H9 (cell line): Measurements from ENCODE around the gene SUMF1. TPM values are rescaled to one million over a fixed set of nuclear protein-coding genes. Genes with fewer than 3 reads are reported as not detected.
"Not testable (repeated sequence)": the region's sequence is repeated elsewhere in the genome, so short reads cannot be mapped to it uniquely, and the experiment has no call there.

Experiments used
- DNase-seq: peaks from one replicate; pipeline ENCODE4 v3.0.0-alpha.2; 2017
- H2AFZ ChIP-seq: one replicate; pipeline ENCODE4 v1.6.1; 2013; ENCODE audit warnings: mild to moderate bottlenecking, low read length, control low read depth, moderate library complexity
- H2AK5ac ChIP-seq: 2 replicates; pipeline ENCODE4 v1.6.1; 2013; ENCODE audit warnings: low read length, control low read depth, mixed read lengths; ENCODE audit not compliant: insufficient read length
- H2BK120ac ChIP-seq: one replicate; pipeline ENCODE4 v1.6.1; 2013; ENCODE audit warnings: low read depth, mild to moderate bottlenecking, low read length, control low read depth, inconsistent platforms; ENCODE audit not compliant: poor library complexity, severe bottlenecking
- H2BK12ac ChIP-seq: 2 replicates; pipeline ENCODE4 v1.6.1; 2013; ENCODE audit warnings: low read length, control low read depth, mixed read lengths, low read depth; ENCODE audit not compliant: insufficient read length
- H2BK15ac ChIP-seq: 2 replicates; pipeline ENCODE4 v1.6.1; 2013; ENCODE audit warnings: low read depth, low read length, control low read depth
- H2BK20ac ChIP-seq: one replicate; pipeline ENCODE4 v1.6.1; 2013; ENCODE audit warnings: low read depth, mild to moderate bottlenecking, low read length, control low read depth, inconsistent platforms; ENCODE audit not compliant: poor library complexity, severe bottlenecking
- H2BK5ac ChIP-seq: 2 replicates; pipeline ENCODE4 v1.6.1; 2013; ENCODE audit warnings: low read length, control low read depth, mixed read lengths; ENCODE audit not compliant: insufficient read length
- H3K14ac ChIP-seq: 2 replicates; pipeline ENCODE4 v1.6.1; 2013; ENCODE audit warnings: low read length, control low read depth; ENCODE audit not compliant: insufficient read depth
- H3K18ac ChIP-seq: 2 replicates; pipeline ENCODE4 v1.6.1; 2013; ENCODE audit warnings: low read depth, mild to moderate bottlenecking, mixed read lengths, low read length, control low read depth; ENCODE audit not compliant: insufficient read length
- H3K23ac ChIP-seq: 2 replicates; pipeline ENCODE4 v1.6.1; 2013; ENCODE audit warnings: low read length, control low read depth, mixed read lengths, low read depth; ENCODE audit not compliant: insufficient read length
- H3K23me2 ChIP-seq: 2 replicates; pipeline ENCODE4 v1.6.1; 2013; ENCODE audit warnings: low read depth, mild to moderate bottlenecking, mixed read lengths, low read length, control low read depth; ENCODE audit not compliant: insufficient read length, poor library complexity, severe bottlenecking
- H3K27ac ChIP-seq: 2 replicates; pipeline ENCODE4 v1.5.1; 2013; ENCODE audit warnings: low read length, control low read depth, mixed read lengths, low read depth; ENCODE audit not compliant: insufficient read length
- H3K27me3 ChIP-seq: 2 replicates; pipeline ENCODE4 v1.6.1; 2013; ENCODE audit warnings: low read length, control low read depth, inconsistent platforms; ENCODE audit not compliant: insufficient read depth
- H3K4ac ChIP-seq: 2 replicates; pipeline ENCODE4 v1.6.1; 2013; ENCODE audit warnings: low read depth, mild to moderate bottlenecking, control low read depth, inconsistent platforms, low read length, moderate library complexity
- H3K4me1 ChIP-seq: 2 replicates; pipeline ENCODE4 v1.6.1; 2013; ENCODE audit warnings: low read length, control low read depth, inconsistent platforms; ENCODE audit not compliant: insufficient read depth
- H3K4me2 ChIP-seq: 2 replicates; pipeline ENCODE4 v1.6.1; 2013; ENCODE audit warnings: low read length, control low read depth, mixed read lengths; ENCODE audit not compliant: insufficient read length, insufficient read depth
- H3K56ac ChIP-seq: 2 replicates; pipeline ENCODE4 v1.6.1; 2013; ENCODE audit warnings: low read depth, mild to moderate bottlenecking, mixed read lengths, low read length, control low read depth; ENCODE audit not compliant: insufficient read length
- H3K79me1 ChIP-seq: 2 replicates; pipeline ENCODE4 v1.6.1; 2013; ENCODE audit warnings: low read depth, mild to moderate bottlenecking, moderate library complexity, low read length, control low read depth, inconsistent platforms; ENCODE audit not compliant: insufficient read depth, poor library complexity, severe bottlenecking
- H3K79me2 ChIP-seq: 2 replicates; pipeline ENCODE4 v1.6.1; 2013; ENCODE audit warnings: low read length, control low read depth, inconsistent platforms; ENCODE audit not compliant: insufficient read depth
- H3K9ac ChIP-seq: 2 replicates; pipeline ENCODE4 v1.6.1; 2013; ENCODE audit warnings: low read length, control low read depth, mixed read lengths; ENCODE audit not compliant: insufficient read length; ENCODE audit errors: extremely low read depth
- H3K9me3 ChIP-seq: one replicate; pipeline ENCODE4 v1.6.1; 2013; ENCODE audit warnings: low read depth, low read length, inconsistent platforms; ENCODE audit not compliant: control insufficient read depth
- H3T11ph ChIP-seq: one replicate; pipeline ENCODE4 v1.6.1; 2013; ENCODE audit warnings: mild to moderate bottlenecking, low read length, control low read depth, inconsistent platforms
- H4K20me1 ChIP-seq: one replicate; pipeline ENCODE4 v1.6.1; 2013; ENCODE audit not compliant: control insufficient read depth, insufficient read length, insufficient read depth
- H4K5ac ChIP-seq: 2 replicates; pipeline ENCODE4 v1.6.1; 2013; ENCODE audit warnings: low read depth, mild to moderate bottlenecking, mixed read lengths, low read length, control low read depth; ENCODE audit not compliant: insufficient read length
- H4K8ac ChIP-seq: replicated peaks from 2 replicates; pipeline ENCODE4 v1.6.1; 2013; ENCODE audit warnings: low read length, control low read depth, mixed read lengths, low read depth; ENCODE audit not compliant: insufficient read length
- H4K91ac ChIP-seq: 2 replicates; pipeline ENCODE4 v1.6.1; 2013; ENCODE audit warnings: low read depth, mild to moderate bottlenecking, moderate library complexity, mixed read lengths, low read length, control low read depth; ENCODE audit not compliant: insufficient read length
- H3K27ac Mint-ChIP-seq, 3 experiments: 2 replicates in 2 of 3; 3 replicates in 1 of 3; pipeline ENCODE4 v1.8.0; 2020 to 2021; ENCODE audit warnings: mixed read lengths in 3 of 3, mild to moderate bottlenecking in 1 of 3, moderate library complexity in 1 of 3
- H3K27me3 Mint-ChIP-seq: 2 replicates; pipeline ENCODE4 v1.8.0; 2021; ENCODE audit warnings: low read depth, mild to moderate bottlenecking, moderate library complexity, mixed read lengths
- H3K36me3 Mint-ChIP-seq, 3 experiments: 2 replicates in 2 of 3; 3 replicates in 1 of 3; pipeline ENCODE4 v1.8.0; 2020 to 2021; ENCODE audit warnings: low read depth in 3 of 3, mixed read lengths in 3 of 3; ENCODE audit not compliant: insufficient read depth in 1 of 3
- H3K4me1 Mint-ChIP-seq, 2 experiments: 2 replicates each; pipeline ENCODE4 v1.8.0; 2020; ENCODE audit warnings: mixed read lengths in 2 of 2
- H3K4me3 Mint-ChIP-seq, 2 experiments: 2 replicates in 1 of 2; 3 replicates in 1 of 2; pipeline ENCODE4 v1.8.0; 2020 to 2021; ENCODE audit warnings: mild to moderate bottlenecking in 2 of 2, mixed read lengths in 2 of 2, moderate library complexity in 1 of 2
- H3K9me3 Mint-ChIP-seq, 2 experiments: 2 replicates in 1 of 2; 3 replicates in 1 of 2; pipeline ENCODE4 v1.8.0; 2020; ENCODE audit warnings: mild to moderate bottlenecking in 2 of 2, mixed read lengths in 2 of 2, moderate library complexity in 1 of 2
- WGBS: extraction: QIAGEN DNeasy Blood & Tissue Kit; methylation state at CpG from one replicate; pipeline ENCODE4 v1.1.7; 2013; ENCODE audit warnings: missing lambda C conversion rate, low lambda C conversion rate, mixed read lengths; ENCODE audit not compliant: insufficient read length; ENCODE audit errors: extremely low coverage; 5-methylcytosine and 5-hydroxymethylcytosine counted together
- total RNA-seq: library from RNA; stranded (reverse); gene quantifications from 2 replicates; pipeline ENCODE4 v1.2.1, GENCODE V29; 2021
- TF ChIP-seq, protein P1 (sequence below): fragments of 200-600 bp; sonication (generic); conservative IDR thresholded peaks from 3 replicates; pipeline ENCODE4 v1.8.0; 2021; ENCODE audit warnings: antibody characterized with exemption, mild to moderate bottlenecking

SUMF1 gene
- total RNA-seq, 1 experiment from 2014 or later, result 9.5 TPM

DNA sequence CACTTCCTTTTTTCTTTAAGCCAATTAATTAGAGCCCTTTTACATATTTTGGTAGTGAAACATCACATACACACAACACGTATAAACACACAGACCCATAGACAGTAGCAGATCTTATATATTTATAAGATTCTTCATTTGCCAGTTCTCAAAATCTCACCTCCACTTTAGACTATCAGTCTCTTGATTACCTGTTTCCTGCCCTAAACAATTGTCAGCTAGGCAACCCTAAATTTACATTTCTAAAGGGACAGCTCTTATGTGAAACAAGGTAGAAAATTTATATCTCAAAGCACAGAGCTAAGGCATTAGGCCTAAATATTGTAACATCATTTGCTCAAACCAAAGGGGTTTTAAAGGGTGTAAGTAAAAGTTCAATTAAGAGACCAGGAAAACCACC lies 135.0 kb downstream of the SUMF1 start:
- Histone ChIP-seq H2BK120ac (no peak overlapping the region), H3K4me2 (no peak overlapping the region), H2BK12ac (no peak overlapping the region), H3K27ac (no peak overlapping the region), H3K9me3 (peaks cover 7% of the 10 kb centered on the region), H2BK5ac (no peak overlapping the region), H2AFZ (no peak overlapping the region), H2BK15ac (no peak overlapping the region), H4K5ac (no peak overlapping the region), H3K56ac (no peak overlapping the region), H3K23me2 (no peaks in the 10 kb centered on the region), H4K8ac (no peak overlapping the region), H4K91ac (no peak overlapping the region), H3K4ac (no peak overlapping the region), H3K23ac (no peak overlapping the region), H3K27me3 (no peaks in the 10 kb centered on the region), H3K9ac (no peak overlapping the region), H2AK5ac (no peak overlapping the region), H3T11ph (no peak overlapping the region), H3K4me1 (no peaks in the 10 kb centered on the region; the same call in 1 of the 2 replicates), H3K79me1 (no peaks in the 10 kb centered on the region), H2BK20ac (no peak overlapping the region), H3K14ac (no peak overlapping the region), H3K18ac (no peak overlapping the region), H4K20me1 (no peaks in the 10 kb centered on the region), H3K79me2 (no peaks in the 10 kb centered on the region)
- Mint-ChIP-seq H3K36me3 (peaks cover 21 to 29% (median 24%) of the 10 kb centered on the region in 3 experiments), H3K27me3 (no peaks in the 10 kb centered on the region), H3K4me1 (peaks cover 31 to 38% of the 10 kb centered on the region in 2 experiments), H3K27ac (no peak overlapping the region; a peak in 1 of 7 replicates), H3K4me3 (no peak overlapping the region), H3K9me3 (peaks cover 28 to 31% of the 10 kb centered on the region in 2 experiments)
- TF ChIP-seq, protein P1, sequence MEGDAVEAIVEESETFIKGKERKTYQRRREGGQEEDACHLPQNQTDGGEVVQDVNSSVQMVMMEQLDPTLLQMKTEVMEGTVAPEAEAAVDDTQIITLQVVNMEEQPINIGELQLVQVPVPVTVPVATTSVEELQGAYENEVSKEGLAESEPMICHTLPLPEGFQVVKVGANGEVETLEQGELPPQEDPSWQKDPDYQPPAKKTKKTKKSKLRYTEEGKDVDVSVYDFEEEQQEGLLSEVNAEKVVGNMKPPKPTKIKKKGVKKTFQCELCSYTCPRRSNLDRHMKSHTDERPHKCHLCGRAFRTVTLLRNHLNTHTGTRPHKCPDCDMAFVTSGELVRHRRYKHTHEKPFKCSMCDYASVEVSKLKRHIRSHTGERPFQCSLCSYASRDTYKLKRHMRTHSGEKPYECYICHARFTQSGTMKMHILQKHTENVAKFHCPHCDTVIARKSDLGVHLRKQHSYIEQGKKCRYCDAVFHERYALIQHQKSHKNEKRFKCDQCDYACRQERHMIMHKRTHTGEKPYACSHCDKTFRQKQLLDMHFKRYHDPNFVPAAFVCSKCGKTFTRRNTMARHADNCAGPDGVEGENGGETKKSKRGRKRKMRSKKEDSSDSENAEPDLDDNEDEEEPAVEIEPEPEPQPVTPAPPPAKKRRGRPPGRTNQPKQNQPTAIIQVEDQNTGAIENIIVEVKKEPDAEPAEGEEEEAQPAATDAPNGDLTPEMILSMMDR, result no peak
- DNase-seq, result no peak
- WGBS, result no CpG with 5 or more reads among the region's 1 CpG

DNA sequence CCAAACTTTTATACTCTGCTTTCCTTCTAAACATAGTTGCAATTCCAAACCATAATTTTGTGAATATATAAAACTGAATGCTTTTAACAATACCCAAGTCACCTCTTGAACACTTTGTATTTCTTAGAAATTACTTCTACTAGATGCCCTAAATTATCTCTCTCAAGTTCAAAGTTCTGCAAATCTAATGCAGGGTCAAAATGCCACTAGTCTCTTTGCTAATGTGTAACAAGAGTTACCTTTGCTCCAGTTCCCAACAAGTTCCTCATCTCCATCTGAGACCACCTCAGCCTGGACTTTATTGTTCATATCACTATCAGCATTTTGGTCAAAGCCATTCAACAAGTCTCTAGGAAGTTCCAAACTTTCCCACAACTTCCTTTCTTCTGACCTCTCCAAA lies 137.3 kb downstream of the SUMF1 start:
- peaks cover 12 to 18% of the 10 kb centered on the region in 2 experiments for H3K4me1 Mint-ChIP-seq
- H4K5ac ChIP-seq, H3K27me3 ChIP-seq, H3T11ph ChIP-seq, H3K56ac ChIP-seq, H3K27me3 Mint-ChIP-seq, H3K79me2 ChIP-seq, H3K27ac ChIP-seq, H4K91ac ChIP-seq, H2BK5ac ChIP-seq, H2BK12ac ChIP-seq, H3K14ac ChIP-seq, H4K20me1 ChIP-seq, H2BK15ac ChIP-seq, H3K9ac ChIP-seq, H3K4ac ChIP-seq, H3K4me2 ChIP-seq, H3K23me2 ChIP-seq, H3K4me1 ChIP-seq, H3K27ac Mint-ChIP-seq, H2AK5ac ChIP-seq, H3K79me1 ChIP-seq, H2BK120ac ChIP-seq, H4K8ac ChIP-seq, H3K4me3 Mint-ChIP-seq, H3K18ac ChIP-seq, DNase-seq, H2BK20ac ChIP-seq, H3K9me3 ChIP-seq, H2AFZ ChIP-seq, H3K23ac ChIP-seq: not testable (repeated sequence)
- H3K9me3 Mint-ChIP-seq, result peaks cover 30 to 39% of the 10 kb centered on the region in 2 experiments
- H3K36me3 Mint-ChIP-seq, result peaks cover 23 to 37% (median 27%) of the 10 kb centered on the region in 3 experiments
